Cerebellar cortex (tissue), 1 donor: ENCODE data around the gene RRAGC.

Source experiments
- DNase-seq: peaks from one replicate; pipeline ENCODE4 v3.0.0-alpha.2; 2015; ENCODE audit warnings: low spot score

RRAGC gene, protein sequence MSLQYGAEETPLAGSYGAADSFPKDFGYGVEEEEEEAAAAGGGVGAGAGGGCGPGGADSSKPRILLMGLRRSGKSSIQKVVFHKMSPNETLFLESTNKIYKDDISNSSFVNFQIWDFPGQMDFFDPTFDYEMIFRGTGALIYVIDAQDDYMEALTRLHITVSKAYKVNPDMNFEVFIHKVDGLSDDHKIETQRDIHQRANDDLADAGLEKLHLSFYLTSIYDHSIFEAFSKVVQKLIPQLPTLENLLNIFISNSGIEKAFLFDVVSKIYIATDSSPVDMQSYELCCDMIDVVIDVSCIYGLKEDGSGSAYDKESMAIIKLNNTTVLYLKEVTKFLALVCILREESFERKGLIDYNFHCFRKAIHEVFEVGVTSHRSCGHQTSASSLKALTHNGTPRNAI

DNA sequence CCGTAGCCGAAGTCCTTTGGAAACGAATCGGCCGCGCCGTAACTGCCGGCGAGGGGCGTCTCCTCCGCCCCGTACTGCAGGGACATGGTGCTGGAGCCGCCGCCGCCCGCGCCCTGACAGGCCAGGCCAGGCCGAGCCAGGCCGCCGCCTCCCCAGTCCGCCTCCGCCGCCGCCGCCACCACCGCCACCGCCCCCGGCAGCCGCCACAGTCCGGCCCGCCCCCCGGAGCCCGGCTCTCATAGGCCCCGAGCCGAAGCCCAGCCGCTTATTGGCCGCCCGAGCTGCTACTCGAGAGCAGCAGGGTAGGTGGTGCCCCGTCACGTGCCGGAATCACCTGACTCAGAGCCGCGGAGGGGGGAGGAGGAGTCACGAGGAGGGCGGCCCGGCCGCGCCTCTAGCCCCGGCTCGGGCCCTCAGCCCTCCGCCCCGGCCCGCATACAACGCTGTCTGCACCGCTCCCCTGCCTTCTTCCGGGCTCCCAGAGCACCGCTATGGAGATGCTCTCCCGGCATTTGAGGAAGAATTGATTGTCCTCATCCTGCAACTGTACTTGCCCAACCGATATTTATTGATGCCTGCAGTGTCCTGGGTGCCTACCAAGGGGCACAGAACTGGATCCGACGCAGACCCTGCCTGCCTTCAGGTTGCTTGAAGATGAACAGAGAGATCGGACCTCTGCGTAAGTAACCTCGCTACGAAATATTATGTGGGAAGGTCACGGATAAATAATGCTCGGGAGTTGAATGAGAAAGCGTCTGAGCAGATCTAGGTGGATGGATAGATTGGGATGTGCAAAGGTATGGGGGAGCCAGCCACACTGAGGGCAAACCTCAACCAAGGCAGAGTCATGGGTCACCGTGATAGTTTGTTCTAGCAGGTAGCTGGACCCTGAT lies at the start of gene RRAGC:
Gene RRAGC, minus strand, starts transcription at position 212 of the 893 bp plus-strand sequence. Its CDS starts 126 bp downstream, at position 86.
- DNase-seq, result peak; percentile 98

DNA sequence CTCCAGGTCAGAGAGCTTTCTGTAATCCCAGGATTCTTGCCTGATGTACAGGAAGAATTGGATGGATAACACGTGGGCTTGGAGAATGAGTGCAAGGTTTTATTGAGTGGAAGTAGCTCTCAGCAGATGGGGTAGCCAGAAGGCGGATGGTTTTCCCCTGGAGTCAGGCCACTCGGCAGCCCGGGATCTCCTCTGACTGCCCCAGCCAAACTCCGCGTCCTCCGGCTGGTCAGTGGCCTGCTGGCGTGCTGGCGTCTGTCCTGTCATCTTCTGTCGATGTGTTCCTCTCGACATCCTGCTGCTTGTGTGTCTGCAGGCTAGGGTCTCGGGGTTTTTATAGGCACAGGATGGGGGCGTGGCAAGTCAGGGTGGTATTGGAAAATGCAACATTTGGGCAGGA lies 49.2 kb upstream of the RRAGC start:
- DNase-seq, result peak; percentile 88

DNA sequence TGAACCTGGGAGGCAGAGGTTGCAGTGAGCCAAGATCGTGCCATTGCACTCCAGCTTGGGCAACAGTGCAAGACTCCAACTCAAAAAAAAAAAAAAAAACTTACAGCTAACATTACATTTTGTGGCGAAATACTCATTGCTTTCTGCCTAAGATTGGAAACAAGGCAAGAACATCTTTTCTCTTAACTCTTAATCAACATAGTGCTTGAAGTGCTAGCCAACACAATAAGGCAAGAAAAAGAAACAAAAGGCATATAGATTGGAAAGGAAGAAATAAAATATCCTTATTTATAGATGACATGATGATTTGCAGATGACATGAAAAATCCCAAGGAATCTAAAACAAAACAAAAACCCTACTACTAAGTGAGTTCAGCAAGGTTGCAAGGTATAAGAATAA lies 46.4 kb upstream of the RRAGC start:
- no peak for DNase-seq

DNA sequence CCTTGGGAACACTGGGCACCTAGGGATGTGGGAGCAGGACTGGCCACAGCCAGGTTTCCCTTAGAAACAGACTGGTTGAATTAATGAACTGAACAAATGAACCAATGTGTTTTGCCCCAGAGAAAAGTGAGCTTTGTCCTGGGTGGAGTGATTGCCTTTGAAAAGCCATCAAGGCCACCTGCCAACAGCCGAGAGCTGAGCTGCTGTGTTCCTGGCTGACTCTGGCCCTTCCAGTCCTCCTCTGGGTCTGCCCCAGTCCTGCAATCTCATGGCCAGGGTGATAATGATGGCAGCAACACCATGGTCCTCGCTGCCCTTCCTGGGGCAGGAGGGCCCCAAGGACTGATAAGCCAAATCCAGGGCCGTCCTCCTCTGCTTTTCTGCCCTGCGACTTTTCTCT lies 40.0 kb upstream of the RRAGC start:
- no peak for DNase-seq

DNA sequence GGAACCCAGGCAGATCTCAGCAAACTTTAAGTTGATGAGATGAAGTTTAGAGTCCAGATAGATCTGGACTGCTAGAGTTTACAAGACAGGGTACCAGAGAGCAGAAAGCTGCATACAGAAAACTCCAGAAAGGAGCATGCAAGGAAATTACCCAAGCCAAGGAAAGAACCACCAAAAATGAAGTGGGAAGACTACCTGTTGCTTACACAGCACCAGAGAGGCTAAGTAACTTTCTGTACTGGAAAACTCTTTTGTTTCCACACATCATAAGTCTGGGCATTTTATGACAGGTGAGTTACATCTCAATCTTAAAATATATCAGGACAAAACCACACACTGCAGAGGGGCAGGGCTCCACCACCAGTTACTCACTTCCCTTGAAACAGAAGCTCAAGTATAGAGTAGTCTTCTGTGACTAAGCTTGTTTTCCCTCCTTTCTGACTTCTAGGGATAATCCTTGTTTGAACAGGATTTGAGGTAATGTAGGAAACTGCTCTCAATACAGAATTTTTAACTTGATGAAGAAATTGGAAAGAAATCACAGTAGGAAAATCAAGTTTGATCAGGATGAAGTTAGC lies 39.2 kb upstream of the RRAGC start:
- DNase-seq, result no peak

DNA sequence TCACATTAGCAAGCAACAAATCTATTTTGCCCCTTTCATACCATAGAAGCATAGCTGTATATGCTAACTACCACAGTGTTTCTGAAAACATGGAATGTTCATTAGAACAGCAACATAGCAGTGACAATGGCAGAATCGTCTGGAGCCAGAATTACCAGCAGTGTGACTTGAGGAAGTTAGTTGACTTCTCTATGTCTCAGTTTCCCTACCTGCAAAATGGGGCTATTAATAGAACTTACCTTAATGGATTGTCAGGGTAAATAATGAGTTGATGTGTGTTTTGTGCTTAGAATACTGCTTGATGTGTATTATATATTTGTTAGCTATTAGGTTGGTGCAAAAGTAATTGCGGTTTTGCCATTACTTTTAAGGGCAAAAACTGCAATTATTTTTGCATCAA lies 36.6 kb upstream of the RRAGC start:
- no peak for DNase-seq

DNA sequence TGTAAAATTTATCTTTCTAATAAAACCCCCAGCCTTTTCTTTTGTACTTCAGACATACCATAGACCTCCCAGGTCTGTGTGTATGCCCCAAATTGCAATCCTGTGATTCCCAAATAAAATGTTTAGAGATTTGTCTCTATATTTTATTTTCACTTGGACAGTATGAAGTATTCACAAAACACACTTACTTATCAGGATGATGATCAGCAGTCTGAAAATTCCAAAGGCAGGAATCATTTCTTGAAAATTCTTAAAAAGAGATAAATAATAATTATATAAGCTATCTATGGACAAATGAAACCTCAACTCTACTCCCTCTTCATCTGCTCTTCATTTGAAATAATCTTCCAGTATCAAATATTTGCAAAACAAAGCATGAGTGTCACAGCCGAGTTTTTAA lies 33.4 kb upstream of the RRAGC start:
- no peak for DNase-seq

DNA sequence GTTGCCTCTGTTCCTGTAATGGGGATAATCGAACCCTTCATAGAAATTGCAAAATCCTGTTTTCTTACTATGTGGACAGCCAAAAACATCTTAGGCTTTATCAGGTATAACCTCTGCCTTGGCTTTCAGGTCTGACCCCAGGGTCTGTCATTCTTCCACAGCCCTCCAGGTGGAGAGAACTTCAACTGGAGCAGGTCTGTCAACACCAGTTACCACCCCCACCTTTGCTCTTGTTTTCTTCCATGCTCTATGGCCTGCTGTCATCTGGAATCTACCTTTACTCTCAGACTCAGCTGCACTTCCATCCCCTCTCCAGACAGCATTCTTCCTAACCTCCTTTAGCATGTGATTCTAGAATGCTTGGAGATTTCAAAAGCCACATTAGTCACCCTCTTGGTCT lies 32.2 kb upstream of the RRAGC start:
- no peak for DNase-seq

DNA sequence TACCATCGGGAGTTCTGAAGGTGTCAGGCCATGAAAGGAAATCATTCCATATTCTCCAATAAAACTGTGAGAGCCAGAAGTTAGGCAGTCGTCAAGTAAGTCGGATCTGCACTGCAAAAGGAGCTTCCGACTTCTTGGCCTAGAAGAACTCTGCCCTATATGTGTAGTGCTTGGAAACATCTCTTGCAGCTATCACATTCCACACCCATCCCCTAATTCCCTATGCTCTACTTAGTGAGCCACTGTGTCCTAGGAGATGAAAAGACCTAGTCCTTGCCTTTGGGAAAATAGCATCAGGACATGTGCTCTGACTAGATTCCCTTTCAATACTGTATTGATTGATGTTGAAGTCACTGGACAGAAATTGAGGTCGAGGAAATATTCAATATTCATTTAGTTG lies 30.0 kb upstream of the RRAGC start:
- no peak for DNase-seq

DNA sequence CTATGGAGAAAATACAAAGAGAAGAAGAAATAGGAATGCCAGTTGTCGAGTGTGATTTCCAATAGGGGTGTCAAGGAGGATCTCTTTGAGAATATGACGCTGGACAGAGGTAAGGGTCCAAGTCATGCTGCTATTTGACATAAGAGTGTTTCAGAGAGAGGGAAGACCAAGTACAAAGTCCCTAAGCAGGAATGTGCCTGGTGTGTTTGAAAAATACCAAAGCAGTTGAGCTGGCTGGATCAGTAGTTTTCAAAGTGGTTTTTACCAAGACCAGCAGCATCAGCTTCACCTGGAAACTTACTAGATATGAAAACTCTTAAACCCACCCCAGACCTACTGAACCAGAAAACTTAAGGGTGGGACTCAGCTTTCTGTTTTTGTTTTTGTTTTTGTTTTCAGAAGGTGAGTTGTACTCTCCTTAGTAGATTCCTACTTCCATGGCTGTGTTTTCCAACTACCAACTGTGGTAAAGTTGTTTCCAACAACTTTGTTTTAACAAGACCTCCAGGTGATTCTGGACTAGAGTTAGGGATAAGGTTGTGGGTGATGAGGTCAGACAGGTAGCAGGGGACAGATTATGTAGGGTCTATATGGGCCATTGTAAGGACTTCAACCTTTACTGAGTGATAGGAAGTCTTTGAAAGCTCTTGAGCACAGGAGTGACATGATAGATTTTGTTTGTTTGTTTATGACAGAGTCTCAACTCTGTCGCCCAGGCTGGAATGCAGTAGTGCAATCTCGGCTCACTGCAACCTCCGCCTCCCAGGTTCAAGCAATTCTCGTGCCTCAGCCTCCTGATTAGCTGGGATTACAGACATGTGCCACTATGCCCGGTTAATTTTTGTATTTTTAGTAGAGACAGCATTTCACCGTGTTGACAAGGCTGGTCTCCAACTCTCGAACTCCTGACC lies 29.1 kb upstream of the RRAGC start:
- no peak for DNase-seq

DNA sequence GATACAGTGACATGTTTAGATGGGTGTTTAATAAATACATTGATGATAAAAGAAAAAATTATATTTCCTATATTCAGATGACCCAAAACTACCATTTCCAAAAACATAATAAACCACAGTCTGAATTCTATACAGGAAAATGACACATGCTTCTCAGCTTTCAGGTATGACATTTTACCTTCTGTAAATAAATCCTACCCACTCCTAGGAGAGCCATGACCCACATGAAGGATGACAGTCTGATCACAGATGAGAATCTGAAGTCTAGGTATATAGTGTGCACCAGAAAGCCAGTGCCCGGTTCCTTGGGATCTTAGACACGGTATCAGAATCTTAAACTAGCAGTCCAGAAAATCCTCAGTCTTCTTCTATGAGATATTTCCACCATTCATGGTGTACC lies 25.5 kb upstream of the RRAGC start:
- DNase-seq, result no peak

DNA sequence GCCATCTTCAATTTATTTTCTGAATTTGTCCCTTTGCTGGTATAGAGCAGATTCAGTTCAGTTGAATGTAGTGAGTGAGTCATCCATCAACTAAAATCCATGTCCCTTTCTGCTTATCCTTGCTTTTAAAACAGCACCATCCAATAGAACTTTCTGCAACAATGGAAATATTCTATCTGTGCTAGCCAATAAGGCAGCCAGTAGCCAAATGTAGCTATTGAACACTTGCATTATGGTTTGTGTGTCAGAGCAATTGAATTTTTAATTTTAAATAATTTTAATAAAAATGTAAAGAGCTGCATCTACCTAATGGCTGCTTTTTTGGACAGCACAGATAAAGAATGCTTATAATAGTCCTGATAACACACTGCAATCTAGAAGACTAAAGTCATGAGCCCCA lies 21.9 kb upstream of the RRAGC start, which contains the start of gene GJA9:
Gene GJA9, minus strand, starts transcription at position 101 of the 400 bp plus-strand sequence. CDS start 5,489 bp downstream, outside the sequence.
- no peak for DNase-seq

DNA sequence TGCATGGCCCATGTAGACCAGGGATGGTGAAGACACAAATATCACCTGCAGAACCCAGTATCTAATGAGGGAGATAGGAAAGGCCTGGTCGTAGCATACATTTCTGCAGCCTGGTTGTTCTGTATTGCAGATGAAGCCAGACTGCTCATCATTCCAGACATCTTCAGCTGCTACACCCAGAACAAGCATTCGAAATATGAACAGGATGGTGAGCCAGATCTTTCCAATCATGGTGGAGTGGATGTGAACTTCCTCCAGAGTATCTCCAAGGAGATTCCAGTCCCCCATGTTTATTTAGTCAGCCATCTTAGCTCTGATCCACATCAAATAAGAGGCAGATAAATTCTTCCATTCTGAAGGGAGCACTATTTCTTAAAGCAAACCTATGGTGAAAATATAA lies 16.2 kb upstream of the RRAGC start:
- DNase-seq, result no peak

DNA sequence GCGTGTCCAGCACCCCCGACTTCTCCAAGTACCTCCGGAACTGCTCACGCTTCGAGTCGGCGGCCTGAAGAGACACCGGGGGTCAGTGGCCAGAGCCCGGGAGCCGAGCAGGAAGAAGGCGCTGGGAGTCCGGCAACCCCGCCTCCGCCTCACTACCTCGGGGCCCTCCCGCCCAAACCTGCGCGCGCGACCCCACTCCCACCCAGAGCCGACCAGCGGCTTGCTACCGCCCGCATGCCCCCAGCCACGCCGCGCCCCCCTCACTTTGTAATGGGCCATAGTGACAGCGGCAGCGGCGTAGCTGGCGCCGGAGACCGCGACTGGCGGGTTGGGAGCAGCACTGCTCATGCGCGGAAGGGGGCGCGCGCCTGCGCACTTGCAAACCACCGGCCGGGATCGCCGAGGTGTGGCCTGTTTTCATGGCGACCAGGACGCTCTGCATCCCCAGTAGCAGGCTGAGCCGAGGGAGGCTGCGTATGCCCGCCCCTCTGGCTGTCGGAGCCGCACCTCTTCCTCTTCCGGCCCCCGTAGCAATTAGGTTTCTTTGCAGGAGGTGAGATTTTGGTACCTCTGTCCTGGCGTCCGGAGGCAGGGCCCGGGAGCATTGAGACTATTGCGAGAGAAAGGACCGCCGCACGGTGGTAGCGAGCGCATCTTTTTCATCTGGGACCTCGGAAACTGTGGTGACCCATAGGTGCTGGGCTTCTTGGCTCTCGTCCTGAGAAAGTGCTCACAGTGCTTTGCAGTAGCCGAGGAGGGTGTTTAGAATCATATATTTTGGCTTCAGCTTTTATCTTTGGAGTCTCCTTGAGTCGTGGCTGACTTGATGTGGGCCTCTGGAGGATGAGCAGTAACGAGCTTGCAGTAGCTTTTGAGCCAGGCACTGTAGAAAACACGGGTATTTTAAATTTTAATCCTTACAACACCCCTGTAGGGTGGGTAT lies 13.7 kb upstream of the RRAGC start, which contains the start of gene MYCBP:
Gene MYCBP, minus strand, starts transcription at position 322 of the 943 bp plus-strand sequence. Its CDS starts 43 bp downstream, at position 279.
- peak; percentile 98 for DNase-seq

DNA sequence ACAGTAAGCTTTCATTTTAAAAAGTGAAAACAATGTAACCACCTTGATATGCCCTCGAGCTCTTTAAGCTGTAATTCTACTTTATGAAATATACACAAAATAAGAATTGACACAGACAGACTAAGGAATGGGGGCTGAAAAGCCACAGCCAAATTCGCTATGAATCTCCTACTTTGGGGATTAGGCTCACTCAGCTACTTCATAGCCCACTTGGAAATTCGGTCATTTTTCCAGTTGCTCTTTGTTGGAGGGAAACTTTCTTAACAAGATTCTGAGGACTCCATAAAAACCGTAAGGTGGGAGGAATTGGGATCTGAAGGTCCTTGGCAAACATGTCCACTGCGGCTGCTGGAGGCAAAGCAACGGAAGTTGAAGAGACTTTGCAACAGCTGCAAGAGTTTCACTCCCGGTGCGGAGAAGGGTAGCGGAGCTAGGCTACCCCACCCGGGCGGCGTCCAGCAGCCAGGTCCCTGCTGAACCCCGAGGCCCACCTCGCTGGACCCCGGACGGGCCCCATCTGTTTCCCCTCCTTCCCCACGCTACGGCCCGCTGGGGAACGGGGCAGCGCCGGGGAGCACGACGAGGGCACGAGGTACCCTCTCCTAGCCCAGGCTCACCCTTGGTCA lies 12.9 kb upstream of the RRAGC start:
- DNase-seq, result peak; percentile 17

DNA sequence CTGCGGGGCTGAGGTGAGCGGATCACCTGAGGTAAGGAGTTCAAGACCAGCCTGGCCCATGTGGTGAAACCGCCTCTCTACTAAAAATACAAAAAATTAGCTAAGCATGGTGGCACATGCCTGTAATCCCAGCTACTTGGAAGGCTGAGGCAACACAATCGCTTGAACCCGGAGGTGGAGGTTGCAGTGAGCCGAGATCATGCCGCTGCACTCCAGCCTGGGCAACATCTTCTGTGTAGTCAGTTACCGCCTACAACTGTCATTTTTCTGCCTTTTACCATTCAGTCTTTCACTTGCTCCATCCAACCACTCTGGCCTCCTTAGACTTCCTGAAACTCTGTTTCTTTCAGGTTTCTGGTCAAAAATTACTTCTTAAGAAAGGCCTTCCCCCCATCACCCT lies 11.4 kb upstream of the RRAGC start:
- no peak for DNase-seq

DNA sequence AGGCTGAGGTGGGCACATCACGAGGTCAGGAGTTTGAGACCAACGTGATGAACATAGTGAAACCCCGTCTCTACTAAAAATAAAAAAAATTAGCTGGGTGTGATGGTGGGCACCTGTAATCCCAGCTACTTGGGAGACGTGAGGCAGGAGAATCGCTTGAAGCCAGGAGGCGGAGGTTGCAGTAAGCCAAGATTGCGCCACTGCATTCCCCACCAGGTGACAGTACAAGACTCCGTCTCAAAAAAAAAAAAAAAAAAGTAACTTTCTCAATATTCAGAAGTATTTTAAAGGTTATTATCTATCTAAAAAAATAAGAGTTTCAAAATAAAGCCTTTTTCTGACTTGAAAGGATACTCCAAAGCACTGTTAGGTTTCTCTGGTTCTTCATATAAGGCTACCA lies 7.6 kb upstream of the RRAGC start:
- no peak for DNase-seq

DNA sequence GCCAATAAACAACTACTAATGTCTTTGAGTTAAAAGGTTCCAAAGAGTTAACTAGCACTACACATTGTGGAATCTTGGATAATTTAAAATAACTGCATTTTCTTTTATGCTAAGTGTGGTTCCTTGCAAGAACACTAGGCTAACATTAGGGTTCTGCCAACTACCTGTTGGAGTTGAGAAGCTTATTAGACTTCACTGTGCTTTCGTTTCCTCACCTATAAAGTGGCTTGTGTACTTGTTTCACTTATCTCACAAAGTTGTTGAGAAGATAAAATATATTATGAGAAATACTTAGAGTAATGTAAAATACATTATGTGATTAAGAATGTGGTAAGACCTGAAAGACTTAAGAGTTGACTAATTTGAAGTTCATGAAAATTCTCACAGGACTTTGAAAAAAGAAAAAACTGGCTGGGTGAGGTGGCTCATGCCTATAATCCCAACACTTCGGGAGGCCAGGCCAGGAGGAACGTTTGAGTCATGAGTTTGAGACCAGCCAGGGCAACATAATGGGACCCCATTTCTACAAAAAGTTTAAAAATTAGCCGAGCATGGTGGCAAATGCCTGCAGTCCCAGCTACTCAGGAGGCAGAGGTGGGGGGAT lies 5.6 kb upstream of the RRAGC start:
- DNase-seq, result no peak

DNA sequence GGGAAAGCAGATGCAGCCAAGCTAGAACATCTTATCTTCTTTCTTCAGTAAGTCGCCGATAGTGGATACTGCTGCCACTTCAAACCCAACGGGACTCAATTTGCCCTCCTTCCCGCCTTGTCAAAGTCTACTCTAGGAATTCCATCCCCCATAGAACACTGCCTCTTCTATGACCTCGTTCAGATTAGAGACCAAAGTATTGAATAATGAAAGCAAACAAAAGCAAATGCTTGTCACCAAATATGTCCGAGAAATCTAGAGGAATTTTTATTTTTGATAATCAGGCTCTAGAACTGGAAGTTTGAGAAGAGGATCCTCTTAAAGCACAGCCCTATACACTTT lies 853 bp upstream of the RRAGC start:
- no peak for DNase-seq
